ENCODE results near the gene ZYG11B.

Gene ZYG11B

GRCh38 chr1:52848423-52848822 is 122.2 kb downstream of the ZYG11B start:
- Histone ChIP-seq H4K20me1 (ENCODE audit: insufficient read depth, low read length) (no peaks in the 10 kb centered on the region), H3K27ac (ENCODE audit: low read length) (no peak overlapping the region), H3K27me3 (ENCODE audit: insufficient read depth, low read length, poor library complexity) (no peaks in the 10 kb centered on the region), H3K4me1 (ENCODE audit: insufficient read depth, low read length) (no peaks in the 10 kb centered on the region), H3K36me3 (ENCODE audit: insufficient read depth, low read length) (no peaks in the 10 kb centered on the region), H2AFZ (ENCODE audit: low read depth, low read length) (no peak overlapping the region), H3K9me3 (ENCODE audit: insufficient read depth, low read length, severe bottlenecking) (no peaks in the 10 kb centered on the region), H3K4me2 (ENCODE audit: insufficient read depth, low read length) (no peak overlapping the region), H3K4me3 (ENCODE audit: low read depth in 1 of 2, low read length in 2 of 2) (no peak overlapping the region), H3K9ac (ENCODE audit: low read depth, low read length) (no peak overlapping the region), H3K79me2 (ENCODE audit: insufficient read depth, low read length) (no peaks in the 10 kb centered on the region)
- no peak for DNase-seq
- no peak for ATAC-seq (ENCODE audit: insufficient read depth, low read depth)
- no peak for TF ChIP-seq CTCF (IDR thresholded peaks at IDR 0.05; ENCODE audit: borderline replicate concordance, extremely low read depth, low read length, poor library complexity, severe bottlenecking)

- H3K9me3 ChIP-seq (ENCODE audit: insufficient read depth, low read length, severe bottlenecking), result no peaks in the 10 kb centered on the region
- no peak overlapping the region for H2AFZ ChIP-seq (ENCODE audit: low read depth, low read length)
- no peaks in the 10 kb centered on the region for H4K20me1 ChIP-seq (ENCODE audit: insufficient read depth, low read length)
- no peaks in the 10 kb centered on the region for H3K27me3 ChIP-seq (ENCODE audit: insufficient read depth, low read length, poor library complexity)
- H3K4me3 ChIP-seq (ENCODE audit: low read depth in 1 of 2, low read length in 2 of 2), result no peak overlapping the region
- no peaks in the 10 kb centered on the region for H3K79me2 ChIP-seq (ENCODE audit: insufficient read depth, low read length)
- H3K36me3 ChIP-seq (ENCODE audit: insufficient read depth, low read length), result no peaks in the 10 kb centered on the region
- no peak overlapping the region for H3K4me2 ChIP-seq (ENCODE audit: insufficient read depth, low read length)
- no peak overlapping the region for H3K9ac ChIP-seq (ENCODE audit: low read depth, low read length)
- ATAC-seq (ENCODE audit: insufficient read depth, low read depth) (no peak), DNase-seq (no peak)
- no peak overlapping the region for H3K27ac ChIP-seq (ENCODE audit: low read length)
- TF ChIP-seq CTCF (IDR thresholded peaks at IDR 0.05; ENCODE audit: borderline replicate concordance, extremely low read depth, low read length, poor library complexity, severe bottlenecking) (no peak), EZH2 (IDR thresholded peaks at IDR 0.05; ENCODE audit: borderline replicate concordance, low read depth, low read length, severe bottlenecking) (no peak)
- no peaks in the 10 kb centered on the region for H3K4me1 ChIP-seq (ENCODE audit: insufficient read depth, low read length)
These were observed 124.7 kb downstream of the ZYG11B start for GRCh38 chr1:52850951-52851350.

- DNase-seq (no peak), ATAC-seq (ENCODE audit: insufficient read depth, low read depth) (no peak)
- H2AFZ ChIP-seq (ENCODE audit: low read depth, low read length), result no peak overlapping the region
- H3K9ac ChIP-seq (ENCODE audit: low read depth, low read length), result no peak overlapping the region
- no peak overlapping the region for H3K4me2 ChIP-seq (ENCODE audit: insufficient read depth, low read length)
- no peaks in the 10 kb centered on the region for H3K4me1 ChIP-seq (ENCODE audit: insufficient read depth, low read length)
- TF ChIP-seq CTCF (IDR thresholded peaks at IDR 0.05; ENCODE audit: borderline replicate concordance, extremely low read depth, low read length, poor library complexity, severe bottlenecking) (no peak), EZH2 (IDR thresholded peaks at IDR 0.05; ENCODE audit: borderline replicate concordance, low read depth, low read length, severe bottlenecking) (no peak)
- H4K20me1 ChIP-seq (ENCODE audit: insufficient read depth, low read length), result no peaks in the 10 kb centered on the region
- no peak overlapping the region for H3K27ac ChIP-seq (ENCODE audit: low read length)
- no peak overlapping the region for H3K4me3 ChIP-seq (ENCODE audit: low read depth in 1 of 2, low read length in 2 of 2)
- H3K79me2 ChIP-seq (ENCODE audit: insufficient read depth, low read length), result no peaks in the 10 kb centered on the region
- no peaks in the 10 kb centered on the region for H3K27me3 ChIP-seq (ENCODE audit: insufficient read depth, low read length, poor library complexity)
- no peaks in the 10 kb centered on the region for H3K36me3 ChIP-seq (ENCODE audit: insufficient read depth, low read length)
- no peaks in the 10 kb centered on the region for H3K9me3 ChIP-seq (ENCODE audit: insufficient read depth, low read length, severe bottlenecking)
These were observed 126.6 kb downstream of the ZYG11B start for GRCh38 chr1:52852854-52853253.

GRCh38 chr1:52855584-52855983 is 129.3 kb downstream of the ZYG11B start:
- Histone ChIP-seq H2AFZ (ENCODE audit: low read depth, low read length) (no peak overlapping the region), H3K27ac (ENCODE audit: low read length) (no peak overlapping the region), H3K36me3 (ENCODE audit: insufficient read depth, low read length) (no peaks in the 10 kb centered on the region), H3K4me3 (ENCODE audit: low read depth in 1 of 2, low read length in 2 of 2) (no peak overlapping the region), H3K9me3 (ENCODE audit: insufficient read depth, low read length, severe bottlenecking) (no peaks in the 10 kb centered on the region), H4K20me1 (ENCODE audit: insufficient read depth, low read length) (no peaks in the 10 kb centered on the region), H3K4me1 (ENCODE audit: insufficient read depth, low read length) (no peaks in the 10 kb centered on the region), H3K4me2 (ENCODE audit: insufficient read depth, low read length) (no peak overlapping the region), H3K9ac (ENCODE audit: low read depth, low read length) (no peak overlapping the region), H3K79me2 (ENCODE audit: insufficient read depth, low read length) (no peaks in the 10 kb centered on the region), H3K27me3 (ENCODE audit: insufficient read depth, low read length, poor library complexity) (no peaks in the 10 kb centered on the region)
- TF ChIP-seq EZH2 (IDR thresholded peaks at IDR 0.05; ENCODE audit: borderline replicate concordance, low read depth, low read length, severe bottlenecking) (no peak), CTCF (IDR thresholded peaks at IDR 0.05; ENCODE audit: borderline replicate concordance, extremely low read depth, low read length, poor library complexity, severe bottlenecking) (no peak)
- ATAC-seq (ENCODE audit: insufficient read depth, low read depth) (no peak), DNase-seq (no peak)

Data from DND-41 (cell line).